Measurements from ENCODE around the gene GNAO1. TPM values are rescaled to one million over a fixed set of nuclear protein-coding genes. Genes with fewer than 3 reads are reported as not detected.

Gene GNAO1
- total RNA-seq (2016; rRNA removed; fragmentation: Illumina TruSeq; extraction: Trizol) (not detected in 2 replicates), polyA plus RNA-seq (2011; rRNA removed) (not detected in 2 replicates), polyA minus RNA-seq (2011; rRNA and poly(A)+ RNA removed; ENCODE audit: low replicate concordance) (0.28 TPM in 1 of 2 replicates, not detected in the other), Bru-seq, nascent RNA (percentile 12 among the genes with signal in this experiment), BruChase-seq, experiment 1, labeled RNA remaining after a 6-hour chase (percentile 8 among the genes with signal in this experiment), BruChase-seq, experiment 2, labeled RNA remaining after a 2-hour chase (percentile 11 among the genes with signal in this experiment)
- not detected in 2 replicates for total RNA-seq (2016; cell fraction: cytosol; rRNA removed; fragmentation: Illumina TruSeq; extraction: Trizol; ENCODE audit: low read depth)
- total RNA-seq (2016; cell fraction: insoluble cytoplasmic fraction; rRNA removed; fragmentation: Illumina TruSeq; extraction: Trizol), result not detected in 2 replicates
- not detected in 2 replicates for total RNA-seq (2016; cell fraction: membrane; rRNA removed; fragmentation: Illumina TruSeq; extraction: Trizol)
- total RNA-seq (2016; cell fraction: nucleus; rRNA removed; fragmentation: Illumina TruSeq; extraction: Trizol), result not detected in 2 replicates
- 0.01 TPM in 1 of 2 replicates, not detected in the other for polyA plus RNA-seq (2011; cell fraction: cytosol; rRNA removed)
- 0.03 TPM in 1 of 2 replicates, not detected in the other for polyA plus RNA-seq (2011; cell fraction: nucleus; rRNA removed)
- polyA plus RNA-seq (2012), result 0.03 and 0.07 TPM in 2 replicates
- polyA plus RNA-seq (2016; cell fraction: cytosol; fragmentation: Illumina TruSeq; extraction: Trizol; ENCODE audit: low read depth), result not detected in 2 replicates
- not detected in 2 replicates for polyA plus RNA-seq (2016; cell fraction: insoluble cytoplasmic fraction; fragmentation: Illumina TruSeq; extraction: Trizol; ENCODE audit: low read depth)
- 0.13 TPM in 1 of 2 replicates, not detected in the other for polyA plus RNA-seq (2016; cell fraction: membrane; fragmentation: Illumina TruSeq; extraction: Trizol; ENCODE audit: low read depth)
- not detected in 2 replicates for polyA plus RNA-seq (2016; cell fraction: nucleus; fragmentation: Illumina TruSeq; extraction: Trizol; ENCODE audit: insufficient read depth, low read depth)
- not detected in 2 replicates for polyA minus RNA-seq (2011; cell fraction: cytosol; rRNA and poly(A)+ RNA removed)
- not detected in 2 replicates for polyA minus RNA-seq (2011; cell fraction: nucleus; rRNA and poly(A)+ RNA removed)
- long read RNA-seq, experiment 1, result 0 reads
- long read RNA-seq, experiment 2, result 0 reads

- peak within 1 kb of the TSS; percentile 45 to 70 (median 60) for H3K4me3 ChIP-seq (replicated peaks in 1 of 3; ENCODE audit: insufficient read depth in 1 of 3, low read depth in 2 of 3, low read length in 3 of 3)
- H3K27ac ChIP-seq (ENCODE audit: extremely low read length, insufficient read depth, low read length), result no peak within 1 kb of the TSS
- 4% methylated on average over 42 of the region's 91 CpGs for WGBS (ENCODE audit: low lambda C conversion rate)
- H4K20me1 ChIP-seq (ENCODE audit: insufficient read depth, low read length), result no peaks in the 10 kb centered on the region
- CTCF ChIA-PET (ENCODE audit: low intra/inter-chr PET ratio, low total read pairs), result no interaction called here
- no peak within 1 kb of the TSS for H2AFZ ChIP-seq (ENCODE audit: low read length)
- in situ Hi-C loops (cut with HindIII; ENCODE audit: extremely low pct_ligation_motif_present, low pct_unique_long_range_greater_than_20kb), result no loop called here
- H3K27me3 ChIP-seq (ENCODE audit: control insufficient read depth in 1 of 2, insufficient read depth in 2 of 2, low read length in 2 of 2), result peaks cover 16 to 57% of the 10 kb centered on the region in 2 experiments
- no peaks in the 10 kb centered on the region for H3K36me3 ChIP-seq (replicated peaks in 1 of 2; ENCODE audit: control insufficient read depth in 1 of 2, insufficient read depth in 2 of 2, low read length in 2 of 2)
- no peak for FAIRE-seq
- POLR2A ChIA-PET, result no interaction called here
- no peaks in the 10 kb centered on the region for H3K79me2 ChIP-seq (ENCODE audit: insufficient read depth, low read length)
- H3K9ac ChIP-seq (ENCODE audit: insufficient read depth, low read depth, low read length), result no peak within 1 kb of the TSS
- ATAC-seq, result peak; percentile 54
- no peaks in the 10 kb centered on the region for H3K9me3 ChIP-seq (ENCODE audit: low read length)
- no peak for DNase-seq (ENCODE audit: low spot score)
- H3K4me1 ChIP-seq (ENCODE audit: insufficient read depth, low read length), result no peaks in the 10 kb centered on the region
- peak within 1 kb of the TSS; percentile 62 for H3K4me2 ChIP-seq (ENCODE audit: low read depth, low read length)
- intact Hi-C loops (cut with micrococcal nuclease; ENCODE audit: unreplicated experiment), result no loop called here
- BruUV-seq (replicated peaks), result no TSS peak
- no peak for TF ChIP-seq ZNF3 (CRISPR knock-in tag; IDR thresholded peaks at IDR 0.05)
- TF ChIP-seq, protein P1, sequence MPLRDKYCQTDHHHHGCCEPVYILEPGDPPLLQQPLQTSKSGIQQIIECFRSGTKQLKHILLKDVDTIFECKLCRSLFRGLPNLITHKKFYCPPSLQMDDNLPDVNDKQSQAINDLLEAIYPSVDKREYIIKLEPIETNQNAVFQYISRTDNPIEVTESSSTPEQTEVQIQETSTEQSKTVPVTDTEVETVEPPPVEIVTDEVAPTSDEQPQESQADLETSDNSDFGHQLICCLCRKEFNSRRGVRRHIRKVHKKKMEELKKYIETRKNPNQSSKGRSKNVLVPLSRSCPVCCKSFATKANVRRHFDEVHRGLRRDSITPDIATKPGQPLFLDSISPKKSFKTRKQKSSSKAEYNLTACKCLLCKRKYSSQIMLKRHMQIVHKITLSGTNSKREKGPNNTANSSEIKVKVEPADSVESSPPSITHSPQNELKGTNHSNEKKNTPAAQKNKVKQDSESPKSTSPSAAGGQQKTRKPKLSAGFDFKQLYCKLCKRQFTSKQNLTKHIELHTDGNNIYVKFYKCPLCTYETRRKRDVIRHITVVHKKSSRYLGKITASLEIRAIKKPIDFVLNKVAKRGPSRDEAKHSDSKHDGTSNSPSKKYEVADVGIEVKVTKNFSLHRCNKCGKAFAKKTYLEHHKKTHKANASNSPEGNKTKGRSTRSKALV (CRISPR knock-in tag; IDR thresholded peaks at IDR 0.05), result peak; percentile 67; the same call in 1 of the 2 replicates
- TF ChIP-seq, protein P2, sequence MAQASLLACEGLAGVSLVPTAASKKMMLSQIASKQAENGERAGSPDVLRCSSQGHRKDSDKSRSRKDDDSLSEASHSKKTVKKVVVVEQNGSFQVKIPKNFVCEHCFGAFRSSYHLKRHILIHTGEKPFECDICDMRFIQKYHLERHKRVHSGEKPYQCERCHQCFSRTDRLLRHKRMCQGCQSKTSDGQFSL (CRISPR knock-in tag; IDR thresholded peaks at IDR 0.05), result 0 out of 2 replicates have a peak, but pooled peaks have one; percentile 33
- no peak for TF ChIP-seq ZBTB38 (CRISPR knock-in tag; IDR thresholded peaks at IDR 0.05)
- TF ChIP-seq HNRNPLL (IDR thresholded peaks at IDR 0.05; ENCODE audit: low read depth, low read length, poor library complexity, severe bottlenecking), result peak; percentile 10
- peak; percentile 77; the same call in 1 of the 2 replicates for TF ChIP-seq ZNF362 (CRISPR knock-in tag; IDR thresholded peaks at IDR 0.05; ENCODE audit: borderline replicate concordance)
- no peak for TF ChIP-seq ZIK1 (CRISPR knock-in tag; IDR thresholded peaks at IDR 0.05; ENCODE audit: borderline replicate concordance, low read depth)
- no peak for TF ChIP-seq ZKSCAN1 (IDR thresholded peaks at IDR 0.05; ENCODE audit: low read length)
- peak; percentile 18; the same call in 1 of the 2 replicates for TF ChIP-seq ZNF768 (CRISPR knock-in tag; IDR thresholded peaks at IDR 0.05)
- TF ChIP-seq, protein P3, sequence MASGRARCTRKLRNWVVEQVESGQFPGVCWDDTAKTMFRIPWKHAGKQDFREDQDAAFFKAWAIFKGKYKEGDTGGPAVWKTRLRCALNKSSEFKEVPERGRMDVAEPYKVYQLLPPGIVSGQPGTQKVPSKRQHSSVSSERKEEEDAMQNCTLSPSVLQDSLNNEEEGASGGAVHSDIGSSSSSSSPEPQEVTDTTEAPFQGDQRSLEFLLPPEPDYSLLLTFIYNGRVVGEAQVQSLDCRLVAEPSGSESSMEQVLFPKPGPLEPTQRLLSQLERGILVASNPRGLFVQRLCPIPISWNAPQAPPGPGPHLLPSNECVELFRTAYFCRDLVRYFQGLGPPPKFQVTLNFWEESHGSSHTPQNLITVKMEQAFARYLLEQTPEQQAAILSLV (CRISPR knock-in tag; IDR thresholded peaks at IDR 0.05; ENCODE audit: borderline replicate concordance), result 0 out of 2 replicates have a peak, but pooled peaks have one; percentile 13
- peak; percentile 95 for TF ChIP-seq ZNF777 (CRISPR knock-in tag; IDR thresholded peaks at IDR 0.05)
- peak; percentile 49 for TF ChIP-seq HNRNPK (IDR thresholded peaks at IDR 0.05; ENCODE audit: low read depth, low read length, poor library complexity, severe bottlenecking)
Measured at GRCh38 chr16:56191156-56191815, at the start of gene GNAO1. GNAO1 (plus strand) TSS chr16:56191489; CDS start chr16:56192236, 747 bp downstream.

Measured in HepG2 (cell line).